ENCODE data around the gene ADAM10.

ADAM10 gene

GRCh38 chr15:58752716-58753115 is 3.2 kb upstream of the ADAM10 start:
- Histone ChIP-seq H3K27me3 (ENCODE audit: insufficient read depth, poor library complexity, severe bottlenecking) (no peaks in the 10 kb centered on the region), H3K27ac (replicated peaks) (no peak overlapping the region), H3K4me3 (replicated peaks; ENCODE audit: insufficient read depth, low read length) (no peak overlapping the region)
- TF ChIP-seq REST (IDR thresholded peaks at IDR 0.05; ENCODE audit: insufficient replicate concordance, low read depth) (no peak), CTCF (IDR thresholded peaks at IDR 0.05; ENCODE audit: insufficient read depth, low read length) (no peak), GABPA (IDR thresholded peaks at IDR 0.05; ENCODE audit: low read depth) (no peak), SPI1 (IDR thresholded peaks at IDR 0.05; ENCODE audit: borderline replicate concordance, low read depth) (no peak), POLR2AphosphoS5 (IDR thresholded peaks at IDR 0.05; ENCODE audit: low read depth) (no peak)
- no peak for DNase-seq (ENCODE audit: low read depth in 1 of 2, low spot score in 1 of 2)

- TF ChIP-seq REST (IDR thresholded peaks at IDR 0.05; ENCODE audit: insufficient replicate concordance, low read depth) (no peak), CTCF (IDR thresholded peaks at IDR 0.05; ENCODE audit: insufficient read depth, low read length) (no peak), POLR2AphosphoS5 (IDR thresholded peaks at IDR 0.05; ENCODE audit: low read depth) (no peak; the same call in 1 of the 2 replicates), SPI1 (IDR thresholded peaks at IDR 0.05; ENCODE audit: borderline replicate concordance, low read depth) (no peak)
- H3K4me3 ChIP-seq (replicated peaks; ENCODE audit: insufficient read depth, low read length) = peak overlapping the region; percentile 83
- H3K27ac ChIP-seq (replicated peaks) = peak overlapping the region; percentile 83
- H3K27me3 ChIP-seq (ENCODE audit: insufficient read depth, poor library complexity, severe bottlenecking) = no peaks in the 10 kb centered on the region
- peak in 1 of 2 experiments; percentile 51 for DNase-seq (ENCODE audit: low read depth in 1 of 2, low spot score in 1 of 2)
Observed at GRCh38 chr15:58748852-58749531, 515 bp downstream of the ADAM10 start.

- TF ChIP-seq CTCF (IDR thresholded peaks at IDR 0.05; ENCODE audit: insufficient read depth, low read length) = no peak
- no peak for TF ChIP-seq SPI1 (IDR thresholded peaks at IDR 0.05; ENCODE audit: borderline replicate concordance, low read depth)
- no peak for TF ChIP-seq POLR2AphosphoS5 (IDR thresholded peaks at IDR 0.05; ENCODE audit: low read depth)
- TF ChIP-seq REST (IDR thresholded peaks at IDR 0.05; ENCODE audit: insufficient replicate concordance, low read depth) = no peak
- TF ChIP-seq GABPA (IDR thresholded peaks at IDR 0.05; ENCODE audit: low read depth) = no peak
- Histone ChIP-seq H3K27me3 (ENCODE audit: insufficient read depth, poor library complexity, severe bottlenecking) (no peaks in the 10 kb centered on the region), H3K27ac (replicated peaks) (peak overlapping the region; percentile 83), H3K4me3 (replicated peaks; ENCODE audit: insufficient read depth, low read length) (peak overlapping the region; percentile 83)
- peak in 1 of 2 experiments; percentile 12 for DNase-seq (ENCODE audit: low read depth in 1 of 2, low spot score in 1 of 2)
Observed at GRCh38 chr15:58748040-58748851, 1.3 kb downstream of the ADAM10 start.

All from HL-60 (cell line).